Measurements from ENCODE around the gene ZNF106. TPM values are rescaled to one million over a fixed set of nuclear protein-coding genes. Genes with fewer than 3 reads are reported as not detected.

ZNF106 gene
- total RNA-seq, 2 experiments from 2014 or later = 42.2 to 43.3 TPM

- H3K27me3 Mint-ChIP-seq (ENCODE audit: low read depth) = no peaks in the 10 kb centered on the region
Observed at GRCh38 chr15:42375941-42376340, 115.0 kb downstream of the ZNF106 start.

DNA sequence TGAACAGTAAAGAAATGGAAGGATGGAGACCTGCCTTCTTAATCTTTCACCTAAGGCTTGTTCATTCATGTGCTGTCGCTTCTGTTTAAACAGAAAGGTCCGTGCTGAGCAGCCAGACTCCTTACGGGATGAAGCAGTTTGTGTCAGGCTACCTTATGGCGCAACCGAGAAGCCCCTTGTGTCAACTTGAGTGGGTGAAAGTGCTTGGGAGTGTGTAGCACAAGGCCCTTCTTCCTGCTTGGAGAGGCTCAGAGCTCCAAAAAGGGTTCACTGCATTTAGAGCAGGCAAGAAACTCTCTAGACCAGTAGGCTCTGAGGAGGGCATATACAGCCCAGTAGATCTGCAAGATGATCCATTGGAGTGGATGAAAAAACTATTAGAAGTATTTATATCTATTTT is 115.7 kb downstream of the ZNF106 start:
- Mint-ChIP-seq H3K27ac (no peak overlapping the region), H3K27me3 (ENCODE audit: low read depth) (no peaks in the 10 kb centered on the region), H3K9me3 (ENCODE audit: insufficient read depth) (peaks cover 4% of the 10 kb centered on the region), H3K4me1 (ENCODE audit: low read depth) (no peaks in the 10 kb centered on the region), H3K36me3 (ENCODE audit: low read depth) (no peaks in the 10 kb centered on the region), H3K4me3 (no peak overlapping the region)
- DNase-seq = no peak
- no peak for ATAC-seq
- ChIA-PET POLR2A (no interaction called here), CTCF (no interaction called here)

More at GRCh38 chr15:42375941-42376340, 115.0 kb downstream of the ZNF106 start:
- Mint-ChIP-seq H3K4me3 (no peak overlapping the region), H3K36me3 (ENCODE audit: low read depth) (no peaks in the 10 kb centered on the region), H3K4me1 (ENCODE audit: low read depth) (no peaks in the 10 kb centered on the region), H3K27ac (no peak overlapping the region), H3K9me3 (ENCODE audit: insufficient read depth) (peaks cover 4% of the 10 kb centered on the region)
- ChIA-PET POLR2A (no interaction called here), CTCF (interaction anchor here (1.7 kb wide), 1 partner anchor 9 kb away, joined by 9 read pairs; no protein-coding TSS in a partner anchor)
- ATAC-seq (no peak), DNase-seq (no peak)

GRCh38 chr15:42374810-42375209 is 116.1 kb downstream of the ZNF106 start:
- POLR2A ChIA-PET = no interaction called here
- Mint-ChIP-seq H3K9me3 (ENCODE audit: insufficient read depth) (peaks cover 4% of the 10 kb centered on the region), H3K27me3 (ENCODE audit: low read depth) (no peaks in the 10 kb centered on the region), H3K36me3 (ENCODE audit: low read depth) (no peaks in the 10 kb centered on the region), H3K27ac (no peak overlapping the region), H3K4me3 (no peak overlapping the region), H3K4me1 (ENCODE audit: low read depth) (no peaks in the 10 kb centered on the region)
- CTCF ChIA-PET = no interaction called here
- no peak for DNase-seq
- no peak for ATAC-seq

DNA sequence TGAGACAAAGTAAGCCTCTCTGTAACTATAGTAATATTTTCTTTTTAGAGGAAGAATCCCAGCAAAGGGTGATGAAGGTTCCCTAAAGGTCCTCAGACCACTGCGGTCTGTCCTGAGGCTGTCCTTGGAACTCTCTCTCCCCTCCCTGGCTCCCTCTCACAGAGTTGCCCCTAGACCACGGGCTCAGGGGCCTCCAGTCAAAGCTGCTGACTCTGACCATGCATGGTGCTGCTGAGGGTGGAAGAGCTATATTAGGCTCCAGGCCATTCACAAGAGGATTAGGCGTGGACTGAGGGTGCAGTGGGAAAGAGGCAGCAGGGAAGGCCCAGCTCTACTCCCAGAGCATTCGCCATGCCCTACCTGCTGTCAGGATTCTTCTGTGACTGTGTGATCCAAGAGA is 117.0 kb downstream of the ZNF106 start:
- no peak overlapping the region for H3K27ac Mint-ChIP-seq
- ChIA-PET POLR2A (no interaction called here), CTCF (no interaction called here)
- H3K4me1 Mint-ChIP-seq (ENCODE audit: low read depth) = no peaks in the 10 kb centered on the region
- H3K4me3 Mint-ChIP-seq = no peak overlapping the region
- H3K27me3 Mint-ChIP-seq (ENCODE audit: low read depth) = no peaks in the 10 kb centered on the region
- peaks cover 4% of the 10 kb centered on the region for H3K9me3 Mint-ChIP-seq (ENCODE audit: insufficient read depth)
- DNase-seq (no peak), ATAC-seq (no peak)
- H3K36me3 Mint-ChIP-seq (ENCODE audit: low read depth) = no peaks in the 10 kb centered on the region

DNA sequence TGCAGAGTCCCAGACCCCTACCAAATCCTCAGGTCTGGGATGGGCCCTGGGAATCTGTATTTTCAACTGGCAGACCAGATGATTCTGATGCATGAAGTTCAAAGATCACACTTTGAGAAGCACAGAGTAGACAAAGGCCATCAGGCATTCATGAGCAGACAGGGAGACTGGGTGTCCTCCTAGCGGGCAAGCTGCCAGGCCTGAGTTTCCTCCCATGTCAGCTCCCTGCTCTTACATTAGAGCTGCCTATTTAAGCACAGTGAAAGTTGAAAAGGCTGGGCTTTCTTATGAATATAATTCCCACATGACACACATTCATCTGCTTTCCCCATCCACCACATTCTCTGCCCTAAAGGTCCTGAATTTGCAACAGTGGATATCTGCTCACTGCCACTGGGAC is 117.7 kb downstream of the ZNF106 start:
- Mint-ChIP-seq H3K36me3 (ENCODE audit: low read depth) (no peaks in the 10 kb centered on the region), H3K27ac (no peak overlapping the region), H3K9me3 (ENCODE audit: insufficient read depth) (peaks cover 4% of the 10 kb centered on the region), H3K27me3 (ENCODE audit: low read depth) (no peaks in the 10 kb centered on the region), H3K4me1 (ENCODE audit: low read depth) (no peaks in the 10 kb centered on the region), H3K4me3 (no peak overlapping the region)
- DNase-seq = no peak
- POLR2A ChIA-PET = no interaction called here
- ATAC-seq = no peak
- CTCF ChIA-PET = no interaction called here

DNA sequence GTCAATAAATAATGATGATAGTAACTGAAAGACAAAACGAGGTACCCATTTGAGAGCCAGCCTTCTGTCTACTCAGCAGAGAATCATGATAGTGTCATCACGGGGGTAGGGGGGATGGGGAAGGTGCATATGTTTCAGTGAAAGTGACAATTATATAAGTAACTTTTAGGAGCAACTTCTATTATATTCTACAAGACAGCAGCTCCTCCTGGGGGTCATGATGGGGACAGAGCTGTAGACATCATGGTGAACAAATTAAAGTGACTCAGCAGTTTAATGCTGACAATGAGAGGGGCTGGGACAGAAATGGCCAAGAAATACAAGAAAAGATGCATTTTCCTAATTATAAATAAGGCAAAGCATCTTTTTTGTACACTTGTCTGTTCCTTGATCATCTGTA is 119.8 kb downstream of the ZNF106 start:
- H3K36me3 Mint-ChIP-seq (ENCODE audit: low read depth) = no peaks in the 10 kb centered on the region
- no peak for DNase-seq
- no peaks in the 10 kb centered on the region for H3K9me3 Mint-ChIP-seq (ENCODE audit: insufficient read depth)
- no peak overlapping the region for H3K4me3 Mint-ChIP-seq
- ChIA-PET CTCF (interaction anchor here (1.9 kb wide), 1 partner anchor 14 kb away, joined by 9 read pairs; no protein-coding TSS in a partner anchor), POLR2A (no interaction called here)
- no peak for ATAC-seq
- H3K27ac Mint-ChIP-seq = no peak overlapping the region
- H3K27me3 Mint-ChIP-seq (ENCODE audit: low read depth) = no peaks in the 10 kb centered on the region
- H3K4me1 Mint-ChIP-seq (ENCODE audit: low read depth) = no peaks in the 10 kb centered on the region

GRCh38 chr15:42368096-42368495 is 122.8 kb downstream of the ZNF106 start:
- Mint-ChIP-seq H3K4me3 (no peak overlapping the region), H3K9me3 (ENCODE audit: insufficient read depth) (no peaks in the 10 kb centered on the region), H3K36me3 (ENCODE audit: low read depth) (no peaks in the 10 kb centered on the region), H3K4me1 (ENCODE audit: low read depth) (no peaks in the 10 kb centered on the region), H3K27me3 (ENCODE audit: low read depth) (no peaks in the 10 kb centered on the region), H3K27ac (no peak overlapping the region)
- no peak for DNase-seq
- POLR2A ChIA-PET = no interaction called here
- CTCF ChIA-PET = interaction anchor here (1.7 kb wide), 1 partner anchor 13 kb away, joined by 3 read pairs; no protein-coding TSS in a partner anchor
- no peak for ATAC-seq

DNA sequence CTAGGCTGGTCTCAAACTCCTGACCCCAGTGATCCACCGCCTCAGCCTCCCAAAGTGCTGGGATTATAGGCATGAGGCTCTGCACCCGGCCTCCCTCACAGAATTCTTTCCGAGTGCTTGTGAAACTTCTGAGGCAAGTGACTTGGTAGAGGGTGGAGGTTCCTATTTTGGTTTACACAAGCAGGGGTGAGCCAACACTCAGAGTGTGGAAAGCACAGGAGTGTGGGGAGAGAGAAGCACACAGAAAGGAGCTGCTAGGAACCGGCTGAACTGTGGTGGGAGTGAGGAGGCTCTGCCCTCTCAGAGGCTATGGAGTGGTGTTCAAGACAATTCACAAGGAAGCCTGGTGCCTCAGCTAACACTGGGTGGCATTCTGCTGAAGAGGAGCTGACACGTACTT is 123.9 kb downstream of the ZNF106 start:
- Mint-ChIP-seq H3K27ac (no peak overlapping the region), H3K4me3 (no peak overlapping the region), H3K4me1 (ENCODE audit: low read depth) (no peaks in the 10 kb centered on the region), H3K36me3 (ENCODE audit: low read depth) (no peaks in the 10 kb centered on the region), H3K27me3 (ENCODE audit: low read depth) (no peaks in the 10 kb centered on the region), H3K9me3 (ENCODE audit: insufficient read depth) (no peaks in the 10 kb centered on the region)
- ATAC-seq (no peak), DNase-seq (no peak)
- CTCF ChIA-PET = interaction anchor here (0.8 kb wide), 1 partner anchor 230 kb away, joined by 3 read pairs; no protein-coding TSS in a partner anchor
- POLR2A ChIA-PET = no interaction called here

DNA sequence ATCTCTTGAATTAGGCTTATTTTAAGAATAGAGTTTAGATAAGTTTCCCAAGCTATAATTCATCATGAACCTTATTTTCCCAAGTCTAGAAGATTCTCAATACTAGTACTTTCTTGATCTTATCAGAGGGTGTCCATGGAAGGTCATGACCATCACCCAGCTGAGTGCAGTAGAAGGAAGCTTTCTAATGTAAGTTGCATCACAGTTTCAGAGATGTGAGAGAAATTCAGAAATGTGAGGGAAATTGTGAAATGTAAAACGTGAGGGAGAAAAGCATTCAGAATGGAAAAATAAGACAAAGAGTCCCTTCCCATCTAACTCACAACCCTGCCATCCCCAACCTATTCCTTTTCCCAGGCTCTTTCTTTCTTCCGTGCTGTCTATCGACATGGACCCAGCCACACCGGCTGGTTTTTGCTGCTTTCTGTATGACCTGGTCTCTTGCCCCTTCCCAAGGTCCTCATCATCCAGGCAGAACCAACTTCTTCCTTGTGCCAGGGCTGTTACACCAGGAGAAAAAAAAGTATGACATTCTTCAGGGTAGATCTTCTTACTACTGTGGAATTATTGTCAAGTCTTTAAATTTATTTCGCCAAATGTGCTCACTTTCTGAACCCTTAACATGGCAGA is 124.9 kb downstream of the ZNF106 start:
- Mint-ChIP-seq H3K36me3 (ENCODE audit: low read depth) (no peaks in the 10 kb centered on the region), H3K4me3 (no peak overlapping the region), H3K27me3 (ENCODE audit: low read depth) (no peaks in the 10 kb centered on the region), H3K4me1 (ENCODE audit: low read depth) (peaks cover 4% of the 10 kb centered on the region), H3K9me3 (ENCODE audit: insufficient read depth) (no peaks in the 10 kb centered on the region), H3K27ac (no peak overlapping the region)
- no peak for ATAC-seq
- DNase-seq = no peak
- CTCF ChIA-PET = interaction anchor here (0.6 to 1.3 kb wide), 2 partner anchors 11 to 50 kb away, joined by 3 read pairs; no protein-coding TSS in a partner anchor
- POLR2A ChIA-PET = no interaction called here

GRCh38 chr15:42364529-42364928 is 126.4 kb downstream of the ZNF106 start:
- Mint-ChIP-seq H3K27ac (no peak overlapping the region), H3K4me3 (no peak overlapping the region), H3K36me3 (ENCODE audit: low read depth) (no peaks in the 10 kb centered on the region), H3K27me3 (ENCODE audit: low read depth) (no peaks in the 10 kb centered on the region), H3K9me3 (ENCODE audit: insufficient read depth) (no peaks in the 10 kb centered on the region), H3K4me1 (ENCODE audit: low read depth) (peaks cover 4% of the 10 kb centered on the region)
- no peak for ATAC-seq
- ChIA-PET POLR2A (no interaction called here), CTCF (interaction anchor here (1.3 kb wide), 1 partner anchor 12 kb away, joined by 3 read pairs; no protein-coding TSS in a partner anchor)
- DNase-seq = no peak

DNA sequence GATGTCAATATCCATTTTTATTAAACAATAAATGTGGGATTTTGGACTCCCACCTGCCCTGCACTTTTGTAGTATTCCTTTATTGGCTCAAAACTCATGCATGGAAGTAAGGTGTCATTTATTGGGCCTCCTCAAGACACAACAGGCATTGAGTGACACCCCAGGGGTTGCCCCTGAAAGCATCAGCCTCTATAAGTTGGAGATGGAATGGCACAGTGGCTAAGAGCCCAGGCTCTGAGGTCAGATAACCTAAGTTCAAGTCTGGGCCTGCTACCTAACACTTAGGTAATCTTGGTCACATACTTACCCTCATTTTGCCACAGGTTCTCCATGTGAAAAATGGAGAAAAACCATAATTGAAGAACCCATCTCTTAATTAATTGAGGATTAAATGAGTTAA is 127.0 kb downstream of the ZNF106 start:
- peaks cover 4% of the 10 kb centered on the region for H3K4me1 Mint-ChIP-seq (ENCODE audit: low read depth)
- no peak for DNase-seq
- POLR2A ChIA-PET = no interaction called here
- CTCF ChIA-PET = no interaction called here
- no peaks in the 10 kb centered on the region for H3K9me3 Mint-ChIP-seq (ENCODE audit: insufficient read depth)
- no peaks in the 10 kb centered on the region for H3K36me3 Mint-ChIP-seq (ENCODE audit: low read depth)
- H3K27ac Mint-ChIP-seq = no peak overlapping the region
- H3K4me3 Mint-ChIP-seq = no peak overlapping the region
- ATAC-seq = no peak
- H3K27me3 Mint-ChIP-seq (ENCODE audit: low read depth) = no peaks in the 10 kb centered on the region

DNA sequence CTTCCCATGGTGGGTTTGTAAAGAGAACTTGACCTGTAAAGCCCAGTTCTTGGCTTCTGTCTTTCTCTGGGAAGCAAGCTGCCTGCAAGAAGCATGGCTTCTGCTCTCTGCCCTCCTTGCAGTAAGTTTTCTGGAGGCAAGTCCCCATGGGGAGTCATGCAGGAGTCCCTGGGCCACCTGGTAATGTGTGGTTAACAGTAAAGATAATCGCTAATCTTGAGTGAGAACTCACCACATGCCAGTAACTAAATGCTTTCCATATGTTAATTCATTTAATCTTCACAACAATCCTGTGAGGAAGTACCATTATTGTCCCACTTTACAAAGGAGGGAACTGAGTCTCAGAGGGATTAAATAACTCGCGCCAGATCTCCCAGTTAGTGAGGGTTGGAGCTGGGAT is 127.5 kb downstream of the ZNF106 start:
- Mint-ChIP-seq H3K4me1 (ENCODE audit: low read depth) (peaks cover 4% of the 10 kb centered on the region), H3K27ac (no peak overlapping the region), H3K27me3 (ENCODE audit: low read depth) (no peaks in the 10 kb centered on the region), H3K4me3 (no peak overlapping the region), H3K9me3 (ENCODE audit: insufficient read depth) (no peaks in the 10 kb centered on the region), H3K36me3 (ENCODE audit: low read depth) (no peaks in the 10 kb centered on the region)
- POLR2A ChIA-PET = no interaction called here
- CTCF ChIA-PET = no interaction called here
- ATAC-seq (no peak), DNase-seq (no peak)
